Ecto neural progenitor cell (in vitro differentiated cells): ENCODE results near the gene PWP2.
"Not testable (repeated sequence)": the region's sequence is repeated elsewhere in the genome, so short reads cannot be mapped to it uniquely, and the experiment has no call there.

Experiments
- DNase-seq: peaks from one replicate; pipeline ENCODE4 v3.0.0-alpha.2; 2018; ENCODE audit warnings: low spot score

PWP2 gene

DNA sequence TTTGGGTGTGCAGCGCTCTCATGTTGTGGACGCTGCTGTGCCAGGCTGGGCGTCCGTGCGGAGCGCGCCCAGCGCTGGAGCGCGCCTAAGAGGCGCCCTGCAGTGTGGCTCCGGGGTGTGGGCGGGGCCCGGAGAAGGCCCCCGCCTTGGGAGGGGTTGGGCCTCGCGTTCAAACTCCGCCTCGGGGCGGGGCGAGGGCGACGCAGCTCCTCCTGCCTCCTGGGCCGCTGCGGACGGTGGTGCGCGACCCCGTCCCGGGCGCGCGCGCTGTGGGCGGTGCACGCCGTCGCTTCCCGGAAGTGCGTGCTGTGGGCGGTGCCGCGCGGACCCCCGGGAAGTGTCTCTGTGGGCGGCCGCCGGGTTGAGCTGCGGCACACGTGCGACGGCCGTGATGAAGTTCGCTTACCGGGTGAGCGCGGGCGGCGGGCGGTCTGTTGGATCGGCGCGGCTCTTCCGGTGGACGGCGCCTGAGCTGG is at the start of gene PWP2:
Gene PWP2, plus strand, starts transcription at position 374 of the 476 bp plus-strand sequence. Its CDS starts 18 bp downstream, at position 392.
- not testable (repeated sequence) for DNase-seq

DNA sequence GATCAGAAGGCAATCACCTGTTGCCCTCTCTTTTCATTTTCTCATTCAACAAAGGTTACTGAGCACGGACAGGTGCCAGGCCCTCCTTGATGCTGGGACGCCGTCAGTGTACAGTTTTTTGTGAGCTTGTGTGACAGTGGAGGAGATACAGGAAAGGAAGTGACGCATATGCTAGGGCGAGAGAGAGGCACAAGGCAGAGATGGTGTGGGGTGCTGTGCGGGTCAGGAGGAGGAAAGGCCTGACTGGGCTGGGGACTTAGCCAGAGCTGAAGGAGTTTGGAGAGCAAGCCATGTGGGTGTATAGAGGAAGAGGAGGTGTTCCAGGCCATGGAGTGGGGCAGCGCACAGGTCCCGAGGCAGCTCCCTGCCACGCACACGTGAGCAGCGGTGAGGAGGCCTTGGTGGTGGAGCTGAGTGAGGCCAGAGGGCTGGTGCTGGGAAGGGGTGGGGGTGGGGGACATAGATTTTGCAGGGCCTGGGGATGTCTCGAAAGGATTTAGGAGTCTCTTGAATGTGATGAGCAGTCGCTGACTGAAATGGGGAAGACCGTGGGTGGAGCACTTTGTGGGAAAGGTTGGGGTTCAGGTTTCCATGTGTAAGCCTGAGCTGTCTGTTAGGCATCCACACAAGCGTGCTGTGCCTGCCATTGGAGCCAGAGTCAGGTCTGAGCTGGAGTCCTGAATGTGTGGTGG is 49.1 kb upstream of the PWP2 start:
- no peak for DNase-seq

DNA sequence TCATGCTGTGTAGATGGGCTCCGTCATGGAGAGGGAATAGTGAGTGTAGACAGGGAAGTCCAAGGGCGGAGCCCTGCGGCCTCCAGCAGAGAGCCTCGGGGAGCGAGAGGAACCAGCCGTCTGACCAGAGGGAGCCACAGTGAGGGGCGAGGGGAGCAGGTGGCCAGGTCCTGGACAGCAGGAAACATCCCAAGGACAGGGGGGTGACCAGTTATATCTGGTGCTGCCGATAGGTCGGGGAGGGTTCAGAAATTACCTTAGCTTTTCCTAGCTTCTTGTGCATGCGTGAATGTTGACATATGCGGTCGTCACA is 48.6 kb upstream of the PWP2 start:
- no peak for DNase-seq

GRCh38 chr21:44058981-44059380 is 48.2 kb upstream of the PWP2 start:
- DNase-seq: no peak

DNA sequence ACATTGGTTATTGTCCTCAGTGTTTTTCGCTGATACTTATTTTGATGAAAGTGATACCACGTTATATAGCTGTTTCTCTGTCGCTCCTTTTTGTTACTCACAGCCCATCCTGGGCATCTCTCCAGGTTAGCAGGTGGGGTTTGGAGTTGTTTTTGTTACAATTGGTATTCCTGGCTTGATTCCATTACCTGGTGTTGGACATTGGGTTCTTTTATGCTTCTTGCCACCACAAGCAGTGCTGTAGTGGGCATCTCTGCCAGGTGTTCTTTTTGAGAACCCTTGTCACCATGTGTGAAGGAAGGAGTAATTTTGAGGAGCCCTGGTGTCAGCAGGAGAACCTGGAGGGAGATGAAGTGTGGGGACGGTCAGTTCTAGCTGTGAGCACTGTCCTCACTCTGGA is 47.5 kb upstream of the PWP2 start:
- DNase-seq: no peak

DNA sequence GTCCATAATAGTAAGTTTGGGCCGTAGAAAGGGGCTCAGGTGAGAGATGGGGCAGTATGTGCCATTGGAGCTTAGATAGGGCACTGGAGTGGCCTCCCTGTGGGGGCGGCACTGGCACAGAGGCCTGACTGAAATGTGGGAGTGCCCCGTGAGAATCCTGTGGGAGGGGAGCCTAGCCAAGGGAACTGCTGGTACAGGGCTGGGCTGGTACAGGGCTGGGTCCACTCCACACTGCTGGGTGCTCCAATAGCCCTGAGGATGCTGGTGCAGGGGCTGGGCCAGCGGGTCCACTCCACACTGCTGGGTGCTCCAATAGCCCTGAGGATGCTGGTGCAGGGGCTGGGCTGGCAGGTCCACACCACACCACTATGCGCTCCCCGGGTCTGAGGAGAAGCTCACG is 44.8 kb upstream of the PWP2 start:
- no peak for DNase-seq

- no peak for DNase-seq
Measured at GRCh38 chr21:44063151-44063912, 43.9 kb upstream of the PWP2 start.

GRCh38 chr21:44064852-44065403 is 42.3 kb upstream of the PWP2 start:
- DNase-seq: no peak

DNA sequence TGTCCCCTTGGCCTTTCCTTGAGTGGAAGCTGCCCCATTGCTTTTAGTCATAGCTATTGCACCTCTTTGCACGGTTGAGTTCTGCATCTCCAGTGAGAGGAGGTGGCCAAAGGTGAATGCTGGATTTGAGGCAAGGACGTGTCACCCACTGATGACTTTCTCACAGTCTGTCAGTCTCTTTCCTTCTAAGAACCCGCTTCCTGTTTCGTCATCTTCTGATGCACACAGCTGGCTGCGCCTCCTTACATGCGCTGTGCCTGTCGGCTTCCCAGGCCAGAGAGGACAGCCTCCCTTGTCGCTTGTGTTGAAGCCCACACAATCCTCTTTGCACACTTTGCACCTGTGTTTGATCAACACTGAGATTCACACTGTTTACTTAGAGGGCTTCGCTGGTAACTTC is 41.8 kb upstream of the PWP2 start:
- DNase-seq: no peak

GRCh38 chr21:44066116-44066515 is 41.1 kb upstream of the PWP2 start:
- no peak for DNase-seq

GRCh38 chr21:44067011-44067839 is 40.0 kb upstream of the PWP2 start:
- no peak for DNase-seq

GRCh38 chr21:44070391-44070790 is 36.8 kb upstream of the PWP2 start:
- DNase-seq: no peak

DNA sequence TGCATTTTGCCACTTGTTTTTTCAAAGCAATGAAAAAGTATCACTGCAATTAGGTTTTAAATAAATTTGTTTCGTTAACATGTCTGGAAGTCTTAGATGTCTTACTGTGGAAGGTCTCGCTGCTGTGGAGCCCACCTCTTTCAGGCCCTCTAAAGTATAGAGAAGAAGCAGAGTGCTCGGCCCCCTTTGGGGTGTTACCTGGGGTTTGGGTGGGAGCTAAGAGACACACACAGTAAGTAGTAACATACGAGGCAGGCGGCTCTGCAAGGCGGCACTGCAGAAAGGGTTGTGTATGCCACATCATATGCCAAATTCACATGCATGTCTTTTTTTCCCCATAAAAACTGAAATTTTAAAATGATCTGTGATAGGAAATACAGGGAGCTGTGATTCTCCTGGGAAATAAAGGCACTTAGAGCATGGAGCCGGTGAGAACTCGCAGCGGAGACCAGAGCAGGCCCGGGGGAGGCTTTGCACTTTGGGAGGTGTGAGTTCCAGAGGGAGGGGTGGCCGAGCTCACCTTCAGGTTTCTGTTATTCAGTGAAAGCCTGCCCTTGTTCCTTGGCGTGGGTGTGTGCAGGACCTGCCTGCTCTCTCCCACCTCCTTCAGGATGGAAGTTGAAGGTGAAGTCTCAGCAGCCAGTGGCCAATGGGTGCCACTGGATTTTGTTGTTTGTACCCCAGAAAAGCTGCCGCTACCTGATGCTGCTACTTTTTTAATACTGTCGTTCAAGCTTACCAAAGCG is 35.7 kb upstream of the PWP2 start:
- DNase-seq: no peak

DNA sequence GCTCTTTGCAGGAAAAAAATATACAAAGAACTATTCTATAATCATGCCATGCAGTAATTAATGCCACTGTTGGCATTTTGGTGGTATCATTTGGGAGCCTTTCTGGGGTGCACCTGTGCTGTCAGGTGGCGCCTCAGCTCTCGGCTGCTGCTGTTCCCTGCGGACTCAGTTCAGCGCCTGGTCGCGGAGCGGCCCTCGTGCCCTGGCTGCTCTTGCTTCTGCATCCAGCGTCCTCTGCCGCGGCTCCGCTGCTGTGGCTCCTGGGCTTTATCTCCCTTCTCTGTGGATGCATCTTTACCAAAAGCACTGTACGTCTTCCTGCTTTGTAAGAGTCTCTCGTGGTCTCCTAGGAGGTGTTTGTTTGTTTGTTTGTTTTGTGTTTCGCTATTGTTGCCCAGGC is 35.1 kb upstream of the PWP2 start:
- DNase-seq: no peak

DNA sequence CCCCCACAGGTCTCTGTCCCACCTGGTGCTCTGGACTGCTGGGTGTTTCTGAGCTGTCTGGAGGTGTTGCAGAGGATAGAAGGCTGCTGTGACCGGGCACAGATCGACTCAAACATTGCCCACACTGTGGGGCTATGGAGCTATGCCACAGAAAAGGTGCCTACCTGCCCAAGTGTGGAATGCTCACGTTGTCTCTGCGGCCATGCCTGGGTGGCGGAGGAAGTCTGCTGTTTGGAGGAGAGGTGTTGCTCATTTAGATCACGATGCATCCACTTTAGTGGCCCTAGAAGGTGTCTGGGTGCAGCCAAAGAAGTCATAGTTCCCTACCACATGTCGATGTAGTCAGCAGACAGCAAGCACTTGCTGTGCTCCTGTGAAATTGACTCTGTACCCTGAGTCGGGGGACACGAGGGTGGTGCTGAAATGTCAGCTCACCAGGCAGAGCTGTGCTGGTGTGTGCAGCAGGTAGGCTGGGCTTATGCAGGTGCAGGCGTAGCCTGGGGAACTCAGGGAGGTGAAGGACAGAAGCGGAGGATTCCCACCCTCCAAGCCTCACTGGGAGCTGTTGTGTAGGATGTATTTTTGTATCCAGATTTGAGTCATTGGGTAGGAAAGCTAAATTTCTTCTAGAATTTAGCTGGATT is 32.8 kb upstream of the PWP2 start:
- no peak for DNase-seq

DNA sequence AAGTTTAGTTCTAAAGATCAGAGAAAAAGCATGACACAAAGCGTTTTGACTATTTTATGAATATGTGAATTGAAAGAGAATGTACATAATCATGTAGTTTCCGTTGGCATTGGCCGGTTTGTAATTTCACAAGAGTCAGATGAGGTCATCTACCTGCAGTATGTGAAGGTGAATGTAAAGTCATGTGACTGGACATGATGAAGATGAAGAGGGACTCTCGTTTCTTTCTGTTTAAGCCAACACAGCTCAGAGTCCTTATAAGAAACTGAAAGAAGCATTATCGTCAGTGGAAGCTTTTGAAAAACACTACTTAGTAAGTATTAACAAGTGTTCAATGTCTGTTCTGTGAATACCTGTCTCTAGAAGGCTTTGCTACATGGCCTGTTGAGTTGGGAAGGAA is 30.9 kb upstream of the PWP2 start:
- DNase-seq: no peak

- DNase-seq: no peak
Measured at GRCh38 chr21:44078411-44078981, 28.7 kb upstream of the PWP2 start.

DNA sequence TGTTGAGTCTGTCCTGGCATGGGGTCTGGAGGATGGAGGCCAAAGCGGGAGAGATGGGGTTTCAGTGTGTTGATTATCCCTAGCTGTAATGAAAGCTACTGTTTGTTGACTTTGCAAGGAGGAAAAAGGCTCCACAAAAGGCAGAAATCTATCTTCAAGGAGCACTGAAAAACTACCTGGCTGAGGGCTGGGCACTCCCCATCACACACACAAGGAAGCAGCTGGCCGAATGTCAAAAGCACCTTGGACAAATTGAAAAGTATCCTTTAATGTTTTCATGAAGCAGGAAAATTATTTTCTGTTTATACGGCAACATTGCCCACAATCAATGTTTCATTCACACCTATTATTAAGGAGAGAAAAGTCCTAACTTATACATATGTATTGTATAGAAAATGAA is 27.8 kb upstream of the PWP2 start:
- no peak for DNase-seq

DNA sequence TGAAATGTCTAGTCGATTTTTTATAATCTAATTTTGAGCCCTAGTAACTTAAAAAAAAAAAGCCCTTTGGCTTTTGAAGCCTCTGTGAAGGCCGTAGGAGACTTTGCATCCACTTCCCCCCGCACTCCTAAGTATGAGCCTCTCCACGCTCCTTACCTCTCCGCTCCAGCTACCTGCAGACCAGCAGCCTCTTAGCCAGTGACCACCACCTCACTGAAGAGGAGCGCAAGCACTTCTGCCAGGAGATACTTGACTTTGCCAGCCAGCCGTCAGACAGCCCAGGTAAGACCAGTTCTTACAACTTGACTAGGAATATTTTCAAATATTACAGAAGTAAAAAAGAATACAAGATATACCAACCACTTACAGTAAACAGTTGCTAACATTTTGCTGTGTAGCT is 27.4 kb upstream of the PWP2 start:
- DNase-seq: no peak

DNA sequence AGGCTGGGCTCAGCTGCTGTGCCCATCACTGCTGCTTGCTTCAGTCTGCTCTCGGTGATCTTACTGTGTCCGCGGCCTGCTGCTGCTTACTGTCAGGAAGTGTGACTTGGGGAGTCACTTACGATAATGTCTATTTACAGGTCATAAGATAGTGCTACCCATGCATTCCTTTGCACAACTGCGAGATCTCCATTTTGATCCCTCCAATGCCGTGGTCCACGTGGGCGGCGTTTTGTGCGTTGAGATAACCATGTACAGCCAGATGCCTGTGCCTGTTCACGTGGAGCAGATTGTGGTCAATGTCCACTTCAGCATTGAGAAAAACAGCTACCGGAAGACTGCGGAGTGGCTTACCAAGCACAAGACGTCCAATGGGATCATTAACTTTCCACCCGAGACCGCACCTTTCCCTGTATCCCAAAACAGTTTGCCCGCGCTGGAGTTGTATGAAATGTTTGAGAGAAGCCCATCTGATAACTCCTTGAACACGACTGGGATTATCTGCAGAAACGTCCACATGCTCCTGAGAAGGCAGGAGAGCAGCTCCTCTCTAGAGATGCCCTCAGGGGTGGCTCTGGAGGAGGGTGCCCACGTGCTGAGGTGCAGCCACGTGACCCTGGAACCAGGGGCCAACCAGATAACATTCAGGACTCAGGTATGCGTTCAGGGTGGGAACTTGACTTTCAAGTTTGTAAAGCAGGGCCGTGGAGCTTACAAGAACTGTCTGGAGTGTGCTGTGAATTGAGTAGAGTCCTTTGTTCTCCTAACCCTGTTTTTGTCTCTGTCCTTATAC is 24.4 kb upstream of the PWP2 start:
- DNase-seq: no peak
